HG03442 (cell line): ENCODE data around the gene FTH1.
"Not testable (repeated sequence)": the region's sequence is repeated elsewhere in the genome, so short reads cannot be mapped to it uniquely, and the experiment has no call there.

ENCODE experiments used
- ATAC-seq: cut with Tn5 transposase; IDR thresholded peaks from one replicate; pipeline ENCODE4 v1.9.1; 2021; ENCODE audit warnings: mild to moderate bottlenecking, moderate library complexity; ENCODE audit not compliant: unreplicated experiment

Gene FTH1

DNA sequence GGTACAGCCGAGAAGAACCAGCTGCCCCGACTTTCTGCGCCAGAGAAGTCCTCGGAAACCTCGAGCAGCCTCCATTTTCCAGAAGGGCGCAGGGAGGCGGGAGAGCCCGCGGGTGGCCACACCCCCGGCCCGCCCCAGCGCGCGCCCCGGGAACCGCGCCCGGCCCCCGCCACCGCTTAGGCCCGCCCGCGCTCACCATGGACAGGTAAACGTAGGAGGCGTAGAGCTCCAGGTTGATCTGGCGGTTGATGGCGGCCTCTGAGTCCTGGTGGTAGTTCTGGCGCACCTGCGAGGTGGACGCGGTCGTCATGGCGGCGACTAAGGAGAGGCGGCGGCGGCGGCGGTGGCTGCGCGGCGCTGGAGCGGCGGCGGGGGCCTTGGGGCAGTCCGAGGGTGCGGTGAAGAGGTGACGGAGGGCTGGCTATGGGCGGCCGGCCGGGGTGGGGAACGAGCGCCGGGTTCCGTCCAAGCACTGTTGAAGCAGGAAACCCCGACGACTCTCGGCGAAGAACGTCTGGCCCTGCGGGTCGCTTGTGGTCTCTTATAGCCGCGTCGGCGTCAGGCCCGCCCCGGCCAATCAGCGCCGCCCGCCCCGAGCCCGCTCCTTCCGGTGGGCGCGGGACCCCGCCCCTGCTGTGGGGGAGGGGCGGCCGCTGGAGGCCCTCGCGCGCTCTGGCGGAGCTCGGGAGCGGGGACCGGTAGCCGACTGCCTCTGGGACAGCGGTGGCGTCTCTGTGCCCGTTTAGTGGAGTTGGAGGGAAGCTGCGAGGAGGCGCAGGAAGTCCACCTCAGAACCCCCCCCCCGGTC lies at the start of gene FTH1:
Gene FTH1, minus strand, starts transcription at position 519 of the 808 bp plus-strand sequence. Its CDS starts 209 bp downstream, at position 310.
- peak; percentile 48 for ATAC-seq

- no peak for ATAC-seq
These were observed 48.2 kb upstream of the FTH1 start for GRCh38 chr11:62015615-62016014.

- ATAC-seq, result no peak
These were observed 46.4 kb upstream of the FTH1 start for GRCh38 chr11:62013537-62014476.

DNA sequence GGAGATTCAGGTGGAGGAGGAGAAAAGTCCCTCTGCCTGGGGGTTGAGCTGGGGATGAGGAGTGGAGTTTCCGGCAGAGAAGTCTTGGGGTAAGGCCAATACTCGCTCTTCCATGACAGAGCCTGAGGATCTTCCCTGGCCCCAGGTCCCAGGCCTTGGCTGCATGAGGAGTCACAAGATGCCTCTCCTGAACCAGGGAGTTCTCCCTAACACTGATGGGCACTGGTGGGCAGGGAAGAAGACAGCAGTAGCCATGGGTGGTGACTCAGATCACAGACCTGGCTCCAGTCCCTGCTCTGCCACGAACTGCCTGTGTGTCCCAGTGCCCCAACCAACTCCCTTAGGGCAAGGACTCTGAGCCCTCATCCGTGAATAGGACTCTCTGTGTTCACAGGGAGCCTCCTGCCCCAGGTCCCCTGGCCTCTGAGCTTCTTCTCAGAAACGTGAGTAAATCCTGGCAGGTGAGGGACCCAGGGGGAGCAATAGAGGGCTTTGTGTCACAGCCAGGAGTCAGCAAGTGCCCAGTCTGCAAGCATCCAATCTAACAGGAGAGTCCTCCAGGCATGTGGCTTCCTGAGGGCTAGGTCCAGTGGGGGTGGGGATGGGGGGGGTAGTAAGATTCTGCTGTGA lies 45.5 kb upstream of the FTH1 start:
- ATAC-seq, result no peak

- no peak for ATAC-seq
These were observed 45.0 kb upstream of the FTH1 start for GRCh38 chr11:62012451-62012831.

DNA sequence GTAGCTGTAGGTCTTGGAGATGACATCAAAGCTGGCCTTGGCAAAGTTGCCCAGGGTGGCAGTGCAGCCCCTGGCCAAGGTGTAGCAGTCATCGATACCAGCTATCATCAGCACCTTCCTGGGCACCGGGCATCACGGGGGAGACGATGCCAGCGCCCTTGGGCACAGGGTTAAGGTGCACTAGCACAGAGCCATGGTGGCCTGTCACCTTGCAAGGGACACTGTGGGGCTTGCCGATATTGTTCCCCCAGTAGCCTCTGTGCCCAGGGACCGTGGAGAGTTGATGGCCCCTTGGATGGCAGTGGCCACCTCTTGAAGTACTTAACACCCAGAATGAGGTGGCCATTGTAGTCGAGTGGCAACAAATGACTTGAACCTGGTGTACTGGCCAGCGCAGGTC lies 44.4 kb upstream of the FTH1 start:
- no peak for ATAC-seq

DNA sequence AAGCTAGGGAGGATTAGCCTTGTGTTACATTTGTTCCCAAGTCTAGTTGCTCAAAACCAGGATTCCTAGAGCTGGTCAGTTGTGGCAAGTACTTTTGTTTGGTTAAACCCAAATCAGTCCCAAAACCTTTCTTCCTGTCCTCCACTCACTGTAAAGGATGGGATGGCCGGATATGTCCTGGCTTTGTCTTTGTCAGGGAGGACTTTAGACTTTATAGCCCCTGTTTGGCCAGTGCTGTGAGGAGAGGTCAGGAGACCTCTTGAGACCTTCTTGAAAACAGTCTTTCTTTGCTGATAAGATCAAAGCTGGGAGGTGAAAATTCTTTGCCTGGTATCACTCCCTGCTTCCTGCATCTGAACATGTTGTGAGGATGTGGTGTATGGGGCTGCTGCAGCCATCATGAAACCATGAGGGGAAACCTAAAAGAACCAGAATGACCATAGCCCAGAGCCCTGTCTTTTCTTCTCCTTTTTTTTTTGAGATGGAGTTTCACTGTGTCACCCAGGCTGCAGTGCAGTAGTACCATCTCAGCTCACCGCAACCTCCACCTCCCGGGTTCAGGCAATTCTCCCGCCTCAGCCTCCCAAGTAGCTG lies 43.6 kb upstream of the FTH1 start:
- ATAC-seq, result no peak

DNA sequence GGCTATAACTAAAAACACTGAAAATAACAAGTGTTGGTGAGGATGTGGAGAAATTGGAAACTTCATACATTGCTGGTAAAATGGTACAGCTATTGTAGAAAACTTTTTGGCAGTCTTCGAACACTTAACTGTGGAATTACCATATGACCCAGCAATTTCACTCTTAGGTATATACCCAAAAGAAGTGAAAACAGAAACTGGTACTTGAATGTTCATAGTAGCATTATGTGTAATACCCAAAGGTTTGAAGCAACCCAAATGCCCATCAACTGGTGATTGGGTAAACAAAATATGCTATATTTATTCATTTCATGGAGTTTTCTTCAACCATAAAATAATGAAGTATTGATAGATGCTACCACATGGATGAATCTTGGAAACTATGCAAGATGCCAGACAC lies 40.8 kb upstream of the FTH1 start:
- no peak for ATAC-seq

DNA sequence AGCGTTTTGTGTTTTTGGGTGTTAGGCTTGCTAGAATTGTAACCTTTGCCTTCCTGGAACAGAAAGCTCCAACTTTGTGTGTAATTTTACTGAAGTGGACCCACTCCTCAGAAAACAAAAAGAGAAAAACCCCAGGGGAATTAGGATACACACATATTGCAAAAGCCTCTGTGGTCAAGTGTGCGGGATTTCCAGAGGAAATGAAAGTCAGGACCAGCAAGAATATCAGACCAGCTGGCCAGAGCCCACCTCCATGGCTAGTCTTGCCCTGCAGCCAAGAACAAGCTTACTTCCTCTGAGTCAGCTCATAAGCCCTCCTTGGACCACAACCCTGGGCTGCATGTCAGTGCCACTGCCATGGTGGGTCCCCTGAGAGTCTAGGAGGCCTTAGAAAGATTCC lies 37.0 kb upstream of the FTH1 start:
- no peak for ATAC-seq

DNA sequence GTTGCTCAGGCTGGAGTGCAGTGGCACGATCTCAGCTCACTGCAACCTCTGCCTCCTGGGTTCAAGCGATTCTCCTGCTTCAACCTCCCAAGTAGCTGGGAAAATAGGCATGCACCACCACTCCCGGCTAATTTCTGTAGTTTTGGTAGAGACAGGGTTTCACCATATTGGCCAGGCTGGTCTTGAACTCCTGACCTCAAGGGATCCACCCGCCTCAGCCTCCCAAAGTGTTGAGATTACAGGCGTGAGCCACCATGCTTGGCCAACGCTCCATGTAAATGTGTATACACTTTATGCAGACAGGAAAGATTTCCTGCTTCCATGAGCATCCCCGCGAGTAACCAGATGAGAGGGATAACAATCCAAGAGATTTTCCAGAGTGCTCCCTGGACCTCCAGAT lies 34.8 kb upstream of the FTH1 start:
- not testable (repeated sequence) for ATAC-seq

DNA sequence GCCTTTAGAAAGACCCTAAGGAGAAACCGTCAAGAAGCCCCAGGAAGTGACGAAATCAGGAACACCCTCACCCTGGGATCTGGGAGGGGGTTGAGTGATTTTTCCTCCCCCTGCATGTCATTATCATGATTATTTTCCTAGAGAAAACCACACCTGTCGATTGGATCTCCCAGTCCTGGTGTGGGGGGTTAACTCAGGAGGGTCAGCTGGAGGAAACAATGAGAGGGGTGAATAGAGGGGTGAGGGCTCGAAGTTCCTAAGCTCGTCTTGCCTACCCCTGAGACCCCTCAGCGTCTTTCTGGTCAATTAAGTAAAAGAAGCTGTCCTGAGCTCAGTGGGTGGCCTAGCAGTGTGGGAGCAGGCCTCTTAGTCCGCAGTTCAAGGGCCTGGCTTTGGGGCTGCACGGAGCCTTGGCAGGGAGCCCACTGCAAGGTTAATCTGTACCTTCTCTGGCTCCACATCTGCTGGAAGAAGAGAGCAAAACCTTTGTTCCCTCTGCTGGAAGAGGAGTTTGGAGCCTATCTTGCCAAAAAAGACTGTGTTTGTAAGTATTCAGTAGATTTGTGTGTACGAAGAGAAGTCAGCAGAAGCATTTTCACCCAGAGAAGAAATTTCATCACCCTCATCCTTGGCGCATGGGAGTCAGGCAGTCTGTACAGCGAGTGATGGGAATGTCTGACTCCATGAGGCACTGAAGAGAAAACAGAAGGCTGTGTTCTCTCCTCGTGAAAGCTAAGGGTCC lies 34.2 kb upstream of the FTH1 start:
- ATAC-seq, result no peak

- no peak for ATAC-seq
These were observed 33.4 kb upstream of the FTH1 start for GRCh38 chr11:62000539-62001446.

- no peak for ATAC-seq
These were observed 31.9 kb upstream of the FTH1 start for GRCh38 chr11:61999141-61999975.

GRCh38 chr11:61996933-61997332 lies 29.5 kb upstream of the FTH1 start:
- no peak for ATAC-seq

- ATAC-seq, result no peak
These were observed 27.5 kb upstream of the FTH1 start for GRCh38 chr11:61994981-61995380.

DNA sequence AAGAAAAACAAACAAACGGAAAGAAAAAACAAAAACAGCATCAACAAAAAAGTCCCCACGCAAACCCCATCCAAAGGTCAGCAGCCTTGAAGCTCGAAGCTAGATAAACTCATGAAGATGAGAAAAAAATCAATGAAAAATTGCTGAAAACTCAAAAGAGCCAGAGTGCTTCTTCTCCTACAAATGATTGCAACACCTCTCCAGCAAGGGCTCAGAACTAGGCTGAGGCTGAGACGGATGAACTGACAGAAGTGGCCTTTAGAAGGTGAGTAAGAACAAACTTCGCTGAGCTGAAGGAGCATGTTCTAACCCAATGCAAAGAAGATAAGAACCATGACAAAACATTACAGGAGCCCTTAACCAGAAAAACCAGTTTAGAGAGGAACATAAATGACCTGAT lies 18.4 kb upstream of the FTH1 start:
- ATAC-seq, result no peak

DNA sequence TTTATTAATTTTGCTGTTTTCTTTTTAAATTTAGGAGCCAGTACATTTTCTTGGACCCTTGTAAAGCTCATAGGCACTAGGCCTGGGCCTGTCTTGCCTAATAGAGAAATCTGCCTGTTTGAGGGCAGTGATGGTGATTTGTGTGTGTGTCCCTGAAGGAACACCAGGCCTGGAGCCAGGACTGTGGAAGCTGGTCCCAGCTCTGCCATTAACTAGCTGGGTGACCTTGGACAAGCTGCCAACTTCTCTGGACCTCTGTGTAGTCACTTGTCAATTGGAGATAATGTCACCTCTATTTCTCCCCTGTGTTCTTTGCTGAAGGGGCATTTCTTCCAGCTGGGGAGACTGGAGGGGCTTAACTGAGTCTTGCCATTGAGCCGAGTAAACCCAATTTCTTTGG lies 16.0 kb upstream of the FTH1 start:
- ATAC-seq, result no peak

- ATAC-seq, result no peak
These were observed 13.5 kb upstream of the FTH1 start for GRCh38 chr11:61980783-61981541.
